Neural progenitor cell (in vitro differentiated cells): ENCODE measurements around the gene MTMR12. TPM values are rescaled to one million over a fixed set of nuclear protein-coding genes. Genes with fewer than 3 reads are reported as not detected.
"Not testable (repeated sequence)": the region's sequence is repeated elsewhere in the genome, so short reads cannot be mapped to it uniquely, and the experiment has no call there.

Experiments
- DNase-seq: peaks from one replicate; pipeline ENCODE4 v3.0.0-alpha.2; 2016; ENCODE audit warnings: low spot score
- H2AFZ ChIP-seq: fragments of 200-600 bp; sonication (generic); replicated peaks from 2 replicates; pipeline ENCODE4 v1.6.1; 2016; ENCODE audit warnings: antibody characterized with exemption
- H3F3A ChIP-seq: fragments of 200-600 bp; sonication (generic); 2 replicates; pipeline ENCODE4 v1.6.1; 2016; ENCODE audit warnings: antibody characterized with exemption, low read depth
- H3K27ac ChIP-seq: fragments of 200-600 bp; sonication (generic); 2 replicates; pipeline ENCODE4 v1.5.1; 2016; ENCODE audit warnings: mild to moderate bottlenecking
- H3K27me3 ChIP-seq: fragments of 200-600 bp; sonication (generic); 2 replicates; pipeline ENCODE4 v1.6.1; 2016; ENCODE audit warnings: mild to moderate bottlenecking, moderate library complexity
- H3K36me3 ChIP-seq: fragments of 200-600 bp; sonication (generic); 2 replicates; pipeline ENCODE4 v1.5.1; 2016
- H3K4me1 ChIP-seq: fragments of 200-600 bp; sonication (generic); 2 replicates; pipeline ENCODE4 v1.6.1; 2016; ENCODE audit warnings: mixed run types
- H3K4me2 ChIP-seq: fragments of 200-600 bp; sonication (generic); 2 replicates; pipeline ENCODE4 v1.6.1; 2016
- H3K4me3 ChIP-seq: fragments of 200-600 bp; sonication (generic); 2 replicates; pipeline ENCODE4 v1.5.1; 2016
- H3K79me2 ChIP-seq: fragments of 200-600 bp; sonication (generic); 2 replicates; pipeline ENCODE4 v1.6.1; 2016; ENCODE audit warnings: low read depth
- H3K9ac ChIP-seq: fragments of 200-600 bp; sonication (generic); 2 replicates; pipeline ENCODE4 v1.6.1; 2016
- H3K9me3 ChIP-seq: fragments of 200-600 bp; sonication (generic); 2 replicates; pipeline ENCODE4 v1.5.1; 2016; ENCODE audit warnings: low read depth
- H4K20me1 ChIP-seq: fragments of 200-600 bp; sonication (generic); 2 replicates; pipeline ENCODE4 v1.6.1; 2016; ENCODE audit warnings: low read depth
- H3K27ac Mint-ChIP-seq: 3 replicates; pipeline ENCODE4 v1.8.0; 2021; ENCODE audit warnings: mixed read lengths
- H3K27me3 Mint-ChIP-seq: 2 replicates; pipeline ENCODE4 v1.8.0; 2022; ENCODE audit warnings: low read depth, mild to moderate bottlenecking, inconsistent platforms, moderate library complexity, mixed read lengths; ENCODE audit not compliant: insufficient read depth
- H3K36me3 Mint-ChIP-seq: 3 replicates; pipeline ENCODE4 v1.8.0; 2021; ENCODE audit warnings: mixed read lengths
- H3K4me1 Mint-ChIP-seq: 3 replicates; pipeline ENCODE4 v1.8.0; 2021; ENCODE audit warnings: mixed read lengths
- H3K4me3 Mint-ChIP-seq: 3 replicates; pipeline ENCODE4 v1.8.0; 2021; ENCODE audit warnings: mild to moderate bottlenecking, moderate library complexity, mixed read lengths
- H3K9me3 Mint-ChIP-seq: 3 replicates; pipeline ENCODE4 v1.8.0; 2020; ENCODE audit warnings: mixed read lengths
- EZH2 ChIP-seq: fragments of 200-600 bp; sonication (generic); IDR thresholded peaks from 2 replicates; pipeline ENCODE4 v1.6.1; 2017; ENCODE audit warnings: antibody characterized with exemption, mild to moderate bottlenecking, moderate library complexity
- EZH2phosphoT487 ChIP-seq: fragments of 200-600 bp; sonication (generic); IDR thresholded peaks from 2 replicates; pipeline ENCODE4 v1.6.1; 2017; ENCODE audit warnings: antibody characterized with exemption
- total RNA-seq: library from RNA; depleted of rRNA; stranded (reverse); fragments of >200 nt; gene quantifications from 2 replicates; pipeline ENCODE4 v1.2.3, GENCODE V29; 2015; ENCODE audit warnings: low replicate concordance
- TF ChIP-seq, protein P1 (sequence below): fragments of 200-600 bp; sonication (generic); IDR thresholded peaks from 2 replicates; pipeline ENCODE4 v1.5.1; 2017; ENCODE audit warnings: antibody characterized with exemption, mild to moderate bottlenecking

MTMR12 gene
- total RNA-seq, 1 donor from 2014 or later, result 22.0 TPM

DNA sequence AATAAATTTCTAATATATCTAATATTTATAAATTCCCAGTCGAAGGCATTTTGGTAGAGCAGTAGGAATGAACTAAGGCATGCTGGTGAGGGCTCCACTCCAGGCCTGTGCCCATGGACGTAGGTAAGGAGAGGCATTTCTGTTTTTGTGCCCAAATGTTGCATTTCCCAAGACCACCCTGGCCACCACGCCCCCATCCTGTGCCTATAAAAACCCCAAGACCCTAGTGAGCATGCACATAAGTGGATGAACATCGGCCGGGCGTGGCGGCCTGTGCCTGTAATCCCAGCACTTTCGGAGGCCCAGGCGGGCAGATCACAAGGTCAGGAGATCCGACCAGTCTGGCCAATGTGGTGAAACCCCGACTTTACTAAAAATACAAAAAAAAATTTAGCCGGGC, 10.1 kb upstream of the MTMR12 start:
- no peak overlapping the region for H2AFZ ChIP-seq
- H3K27me3 ChIP-seq, result no peaks in the 10 kb centered on the region
- DNase-seq, result no peak
- no peak overlapping the region for H3K9ac ChIP-seq
- peaks cover 9% of the 10 kb centered on the region for H3K9me3 Mint-ChIP-seq
- H3K27ac ChIP-seq, result no peak overlapping the region
- no peak overlapping the region for H3K4me3 ChIP-seq
- H3K9me3 ChIP-seq, result no peaks in the 10 kb centered on the region
- TF ChIP-seq EZH2phosphoT487 (no peak), EZH2 (no peak)
- TF ChIP-seq, protein P1, sequence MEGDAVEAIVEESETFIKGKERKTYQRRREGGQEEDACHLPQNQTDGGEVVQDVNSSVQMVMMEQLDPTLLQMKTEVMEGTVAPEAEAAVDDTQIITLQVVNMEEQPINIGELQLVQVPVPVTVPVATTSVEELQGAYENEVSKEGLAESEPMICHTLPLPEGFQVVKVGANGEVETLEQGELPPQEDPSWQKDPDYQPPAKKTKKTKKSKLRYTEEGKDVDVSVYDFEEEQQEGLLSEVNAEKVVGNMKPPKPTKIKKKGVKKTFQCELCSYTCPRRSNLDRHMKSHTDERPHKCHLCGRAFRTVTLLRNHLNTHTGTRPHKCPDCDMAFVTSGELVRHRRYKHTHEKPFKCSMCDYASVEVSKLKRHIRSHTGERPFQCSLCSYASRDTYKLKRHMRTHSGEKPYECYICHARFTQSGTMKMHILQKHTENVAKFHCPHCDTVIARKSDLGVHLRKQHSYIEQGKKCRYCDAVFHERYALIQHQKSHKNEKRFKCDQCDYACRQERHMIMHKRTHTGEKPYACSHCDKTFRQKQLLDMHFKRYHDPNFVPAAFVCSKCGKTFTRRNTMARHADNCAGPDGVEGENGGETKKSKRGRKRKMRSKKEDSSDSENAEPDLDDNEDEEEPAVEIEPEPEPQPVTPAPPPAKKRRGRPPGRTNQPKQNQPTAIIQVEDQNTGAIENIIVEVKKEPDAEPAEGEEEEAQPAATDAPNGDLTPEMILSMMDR, result no peak
- H3K4me1 ChIP-seq, result no peaks in the 10 kb centered on the region
- no peaks in the 10 kb centered on the region for H3K4me1 Mint-ChIP-seq
- H3K27ac Mint-ChIP-seq, result no peak overlapping the region
- no peak overlapping the region for H3K4me2 ChIP-seq
- H3K36me3 ChIP-seq, result no peaks in the 10 kb centered on the region
- H3K36me3 Mint-ChIP-seq, result peaks cover 4% of the 10 kb centered on the region
- no peaks in the 10 kb centered on the region for H3K79me2 ChIP-seq
- H3F3A ChIP-seq, result no peaks in the 10 kb centered on the region
- H3K27me3 Mint-ChIP-seq, result peaks cover 4% of the 10 kb centered on the region
- H3K4me3 Mint-ChIP-seq, result no peak overlapping the region
- no peaks in the 10 kb centered on the region for H4K20me1 ChIP-seq

DNA sequence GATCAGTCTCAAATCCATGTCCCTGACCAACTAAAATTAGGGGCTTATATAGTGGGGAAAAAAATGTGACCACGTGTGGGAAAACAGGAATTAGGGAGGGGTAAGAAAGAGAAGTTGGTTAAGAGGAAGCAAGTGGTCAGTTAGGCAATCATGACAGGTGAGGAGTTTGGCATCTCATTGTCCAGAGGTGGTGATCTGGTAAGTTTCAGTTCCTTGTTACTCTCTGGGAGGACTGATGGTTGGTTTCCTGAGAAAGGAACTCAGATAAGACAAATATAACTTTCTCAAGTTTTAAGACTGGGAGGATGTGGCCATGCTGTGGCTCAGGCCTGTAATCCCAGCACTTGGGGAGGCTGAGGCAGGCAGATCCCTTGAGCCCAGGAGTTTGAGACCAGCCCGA, 9.0 kb upstream of the MTMR12 start:
- not testable (repeated sequence) for H4K20me1 ChIP-seq, H3K27ac Mint-ChIP-seq, H3K27me3 ChIP-seq, H3K27ac ChIP-seq, H3K36me3 Mint-ChIP-seq, H3K27me3 Mint-ChIP-seq, H3K4me1 Mint-ChIP-seq, H3K4me1 ChIP-seq, H3K79me2 ChIP-seq, H3K9ac ChIP-seq, H3K4me2 ChIP-seq, H3K4me3 ChIP-seq, H3K36me3 ChIP-seq, H3F3A ChIP-seq, DNase-seq, H3K9me3 ChIP-seq, H3K9me3 Mint-ChIP-seq, H3K4me3 Mint-ChIP-seq, H2AFZ ChIP-seq

DNA sequence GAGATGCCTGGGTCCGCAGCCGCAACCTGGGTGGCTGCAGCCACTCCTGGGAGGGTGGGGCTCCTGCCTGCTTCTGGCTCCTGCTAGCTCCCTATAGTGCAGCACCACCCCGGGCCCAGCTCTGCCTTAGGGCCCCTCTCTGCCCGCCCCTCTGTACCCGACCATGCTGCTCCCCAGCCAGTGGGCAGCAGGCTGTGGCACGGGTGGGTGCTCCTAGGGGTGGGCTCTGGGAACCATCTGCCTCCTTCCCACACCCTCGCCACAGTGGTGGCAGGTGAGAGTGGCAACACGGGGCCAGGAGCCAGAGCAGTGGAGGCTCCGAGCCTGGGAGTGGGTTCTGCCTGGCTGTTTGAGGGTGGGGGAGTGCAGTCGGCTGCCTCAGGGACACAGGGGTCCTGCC, 7.8 kb upstream of the MTMR12 start:
- no peaks in the 10 kb centered on the region for H3F3A ChIP-seq
- no peaks in the 10 kb centered on the region for H3K79me2 ChIP-seq
- H3K9me3 ChIP-seq, result no peaks in the 10 kb centered on the region
- no peaks in the 10 kb centered on the region for H3K4me1 ChIP-seq
- H3K4me1 Mint-ChIP-seq, result no peaks in the 10 kb centered on the region
- no peak overlapping the region for H3K4me2 ChIP-seq
- H4K20me1 ChIP-seq, result no peaks in the 10 kb centered on the region
- no peak overlapping the region for H3K9ac ChIP-seq
- H3K4me3 Mint-ChIP-seq, result no peak overlapping the region
- DNase-seq, result no peak
- H3K4me3 ChIP-seq, result no peak overlapping the region
- TF ChIP-seq EZH2, result no peak
- no peak for TF ChIP-seq EZH2phosphoT487
- TF ChIP-seq, protein P1, result no peak
- H3K36me3 Mint-ChIP-seq, result peaks cover 4% of the 10 kb centered on the region
- H3K27me3 ChIP-seq, result no peaks in the 10 kb centered on the region
- H2AFZ ChIP-seq, result no peak overlapping the region
- H3K36me3 ChIP-seq, result no peaks in the 10 kb centered on the region
- H3K9me3 Mint-ChIP-seq, result peaks cover 9% of the 10 kb centered on the region
- H3K27me3 Mint-ChIP-seq, result peaks cover 6% of the 10 kb centered on the region
- no peak overlapping the region for H3K27ac Mint-ChIP-seq
- no peak overlapping the region for H3K27ac ChIP-seq

DNA sequence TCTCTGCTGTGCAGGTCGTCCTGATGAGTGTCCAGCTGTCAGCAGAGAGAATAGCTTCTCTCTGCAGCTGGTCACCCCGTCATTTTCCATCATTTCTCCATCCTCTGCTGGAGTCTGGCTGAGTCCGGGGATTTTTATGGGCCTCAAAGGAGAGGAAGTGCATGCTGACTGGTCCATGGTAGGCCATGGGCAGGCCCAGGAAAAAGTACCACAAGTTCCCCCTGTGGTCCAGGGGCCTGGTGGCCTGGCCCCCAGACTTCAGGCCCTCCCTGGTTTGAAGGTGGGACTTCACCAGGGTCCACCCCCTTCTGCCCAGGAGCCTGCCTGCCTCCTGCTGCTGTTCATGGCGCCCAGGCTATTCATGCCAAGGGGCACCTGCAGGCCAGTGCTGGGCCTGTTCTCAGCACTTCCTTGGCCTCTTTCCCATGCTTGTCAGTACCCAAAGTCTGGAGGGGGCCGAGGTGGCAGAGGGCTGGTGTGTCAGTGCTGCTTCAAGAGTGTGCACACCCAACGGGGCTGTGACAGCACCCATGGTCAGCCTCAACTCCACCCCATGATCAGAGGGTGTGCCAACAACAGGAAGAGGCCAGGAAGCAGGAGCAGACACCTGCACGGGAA, 7.3 kb upstream of the MTMR12 start:
- no peak for DNase-seq
- no peaks in the 10 kb centered on the region for H3K4me1 Mint-ChIP-seq
- Histone ChIP-seq H3F3A (no peaks in the 10 kb centered on the region), H3K36me3 (no peaks in the 10 kb centered on the region), H3K4me1 (no peaks in the 10 kb centered on the region), H3K4me2 (no peak overlapping the region), H3K27ac (no peak overlapping the region), H2AFZ (no peak overlapping the region), H3K9me3 (no peaks in the 10 kb centered on the region), H3K27me3 (no peaks in the 10 kb centered on the region), H3K4me3 (no peak overlapping the region), H3K79me2 (no peaks in the 10 kb centered on the region), H4K20me1 (no peaks in the 10 kb centered on the region), H3K9ac (no peak overlapping the region)
- peaks cover 9% of the 10 kb centered on the region for H3K9me3 Mint-ChIP-seq
- H3K27ac Mint-ChIP-seq, result no peak overlapping the region
- peaks cover 4% of the 10 kb centered on the region for H3K36me3 Mint-ChIP-seq
- peaks cover 6% of the 10 kb centered on the region for H3K27me3 Mint-ChIP-seq
- no peak for TF ChIP-seq EZH2phosphoT487
- TF ChIP-seq, protein P1, result no peak
- no peak for TF ChIP-seq EZH2
- no peak overlapping the region for H3K4me3 Mint-ChIP-seq
